ENCODE results near the gene TTC16. TPM values are rescaled to one million over a fixed set of nuclear protein-coding genes. Genes with fewer than 3 reads are reported as not detected.

The TTC16 gene
- under 1 TPM in 2 of 6 donors, not detected in 4; 0.03 to 0.09 TPM for total RNA-seq
- polyA plus RNA-seq, result under 1 TPM; 0.02 to 0.04 TPM

- no peaks in the 10 kb centered on the region for H3K27me3 ChIP-seq
- DNase-seq (peak; percentile 96 to 98 (median 98)), FAIRE-seq (peak; percentile 82), ATAC-seq (peak; percentile 97 to 99 (median 98))
- H3K27ac ChIP-seq, result peak within 1 kb of the TSS; percentile 74 to 80 (median 76)
- intact Hi-C loops (cut with DNase I), result no loop called here
- TF ChIP-seq CTCF (IDR thresholded peaks at IDR 0.05), result no peak
- peaks cover 0 to 14% (median 9%) of the 10 kb centered on the region in 3 donors for H3K4me1 ChIP-seq
- no peaks in the 10 kb centered on the region for H3K36me3 ChIP-seq
- H3K4me3 ChIP-seq, result peak within 1 kb of the TSS; percentile 49 to 85 (median 72)
- 4% methylated on average over 57 to 65 of the region's 65 CpGs for WGBS, 2 donors
- no peaks in the 10 kb centered on the region for H3K9me3 ChIP-seq
Measured at GRCh38 chr9:127715470-127716337, at the start of gene TTC16, which contains the start of gene PTRH1. Gene TTC16 (plus strand): TSS chr9:127716079. CDS start chr9:127716146, 67 bp downstream. Gene PTRH1 (minus strand): TSS chr9:127715663. CDS start chr9:127715639, 24 bp downstream.

GRCh38 chr9:127667127-127667844 is 48.6 kb upstream of the TTC16 start:
- 70 to 89% methylated on average over 3 of the region's 3 CpGs for WGBS, 2 donors
- Histone ChIP-seq H3K9me3 (no peaks in the 10 kb centered on the region), H3K27me3 (no peaks in the 10 kb centered on the region), H3K4me1 (no peaks in the 10 kb centered on the region), H3K27ac (no peak overlapping the region), H3K36me3 (peaks cover 0 to 49% (median 6%) of the 10 kb centered on the region in 3 donors), H3K4me3 (no peak overlapping the region)
- TF ChIP-seq CTCF (IDR thresholded peaks at IDR 0.05), result no peak
- FAIRE-seq, result no peak
- ATAC-seq, result no peak
- DNase-seq, result no peak
- intact Hi-C loops (cut with DNase I), result no loop called here

- peaks cover 0 to 50% (median 6%) of the 10 kb centered on the region in 3 donors for H3K36me3 ChIP-seq
- FAIRE-seq, result no peak
- 91 to 93% methylated on average over 18 of the region's 18 CpGs for WGBS, 2 donors
Measured at GRCh38 chr9:127667906-127668305, 48.0 kb upstream of the TTC16 start.

GRCh38 chr9:127673234-127673633 is 42.6 kb upstream of the TTC16 start:
- Histone ChIP-seq H3K27me3 (no peaks in the 10 kb centered on the region), H3K36me3 (peaks cover 0 to 30% (median 0%) of the 10 kb centered on the region in 3 donors), H3K27ac (no peak overlapping the region), H3K4me3 (no peak overlapping the region), H3K9me3 (no peaks in the 10 kb centered on the region), H3K4me1 (no peaks in the 10 kb centered on the region)
- DNase-seq (no peak), ATAC-seq (no peak), FAIRE-seq (no peak)
- TF ChIP-seq CTCF (IDR thresholded peaks at IDR 0.05), result no peak
- WGBS, 2 donors, result 82 to 87% methylated on average over 7 of the region's 7 CpGs
- intact Hi-C loops (cut with DNase I), result no loop called here

More at GRCh38 chr9:127667906-127668305, 48.0 kb upstream of the TTC16 start:
- TF ChIP-seq CTCF (IDR thresholded peaks at IDR 0.05), result no peak
- Histone ChIP-seq H3K4me3 (no peak overlapping the region), H3K27ac (no peak overlapping the region), H3K9me3 (no peaks in the 10 kb centered on the region), H3K27me3 (no peaks in the 10 kb centered on the region), H3K4me1 (no peaks in the 10 kb centered on the region)
- DNase-seq (no peak), ATAC-seq (no peak)
- intact Hi-C loops (cut with DNase I), result no loop called here
